Glutamatergic neuron (in vitro differentiated cells): ENCODE measurements around the gene ST8SIA4. TPM values are rescaled to one million over a fixed set of nuclear protein-coding genes. Genes with fewer than 3 reads are reported as not detected.
A peak's percentile ranks its signal among the peaks of the same experiment; 100 is the strongest.

Source experiments
- DNase-seq: peaks from one replicate; pipeline ENCODE4 v3.0.0; 2022
- H3K27ac Mint-ChIP-seq: one replicate; pipeline ENCODE4 v1.8.0; 2020; ENCODE audit warnings: mild to moderate bottlenecking, mixed read lengths, inconsistent platforms; ENCODE audit not compliant: unreplicated experiment
- H3K27me3 Mint-ChIP-seq: one replicate; pipeline ENCODE4 v1.8.0; 2020; ENCODE audit warnings: mild to moderate bottlenecking, moderate library complexity, mixed read lengths, inconsistent platforms; ENCODE audit not compliant: unreplicated experiment
- H3K36me3 Mint-ChIP-seq: one replicate; pipeline ENCODE4 v1.8.0; 2020; ENCODE audit warnings: mild to moderate bottlenecking, mixed read lengths, inconsistent platforms; ENCODE audit not compliant: unreplicated experiment
- H3K4me1 Mint-ChIP-seq: one replicate; pipeline ENCODE4 v1.8.0; 2020; ENCODE audit warnings: mild to moderate bottlenecking, low read depth, mixed read lengths, inconsistent platforms; ENCODE audit not compliant: unreplicated experiment
- H3K4me3 Mint-ChIP-seq: one replicate; pipeline ENCODE4 v1.8.0; 2020; ENCODE audit warnings: mild to moderate bottlenecking, mixed read lengths, inconsistent platforms; ENCODE audit not compliant: unreplicated experiment
- H3K9me3 Mint-ChIP-seq: one replicate; pipeline ENCODE4 v1.8.0; 2020; ENCODE audit warnings: mild to moderate bottlenecking, moderate library complexity, mixed read lengths, inconsistent platforms; ENCODE audit not compliant: unreplicated experiment
- CTCF ChIP-seq: fragments of 200-600 bp; sonication (generic); IDR thresholded peaks from one replicate; pipeline ENCODE4 v1.5.0; 2021; ENCODE audit not compliant: partially characterized antibody, unreplicated experiment
- total RNA-seq: library from RNA; stranded (reverse); fragmentation: NEBNext Ultra II Directional; extraction: Animal tissue kit (Norgen Biotek cat#: 25700); gene quantifications from one replicate; pipeline ENCODE4 v1.2.1, GENCODE V29; 2021; ENCODE audit not compliant: unreplicated experiment

Gene ST8SIA4
- total RNA-seq, 1 donor from 2014 or later, result 12.6 TPM

DNA sequence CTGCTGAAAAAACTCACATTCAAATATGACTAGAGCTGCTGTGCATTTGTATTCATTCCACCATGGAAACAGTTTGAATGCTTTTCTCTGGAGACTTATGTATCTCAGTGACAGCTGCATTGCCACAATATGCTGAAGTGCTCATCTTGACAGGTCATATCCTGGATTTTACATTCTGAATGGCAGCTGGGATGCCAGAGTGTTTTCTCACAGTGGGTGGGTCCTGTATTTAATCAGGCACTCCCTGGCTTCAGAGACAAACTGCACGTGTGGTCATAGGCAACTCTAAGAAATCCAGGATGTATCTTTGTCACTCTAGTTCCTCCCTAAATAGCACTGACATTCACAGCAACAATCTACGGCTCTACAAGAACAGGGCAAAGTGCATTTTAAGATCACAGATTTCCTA is 75.6 kb downstream of the ST8SIA4 start:
- Mint-ChIP-seq H3K36me3 (no peaks in the 10 kb centered on the region), H3K27me3 (no peaks in the 10 kb centered on the region), H3K4me3 (peak overlapping the region; percentile 34), H3K27ac (peak overlapping the region; percentile 81), H3K4me1 (peaks cover 16% of the 10 kb centered on the region), H3K9me3 (no peaks in the 10 kb centered on the region)
- no peak for TF ChIP-seq CTCF
- no peak for DNase-seq

GRCh38 chr5:100826133-100826532 is 76.9 kb downstream of the ST8SIA4 start:
- no peak overlapping the region for H3K4me3 Mint-ChIP-seq
- no peaks in the 10 kb centered on the region for H3K36me3 Mint-ChIP-seq
- TF ChIP-seq CTCF, result no peak
- no peaks in the 10 kb centered on the region for H3K9me3 Mint-ChIP-seq
- H3K27ac Mint-ChIP-seq, result peak overlapping the region; percentile 9
- H3K4me1 Mint-ChIP-seq, result peaks cover 19% of the 10 kb centered on the region
- DNase-seq, result no peak
- H3K27me3 Mint-ChIP-seq, result no peaks in the 10 kb centered on the region

DNA sequence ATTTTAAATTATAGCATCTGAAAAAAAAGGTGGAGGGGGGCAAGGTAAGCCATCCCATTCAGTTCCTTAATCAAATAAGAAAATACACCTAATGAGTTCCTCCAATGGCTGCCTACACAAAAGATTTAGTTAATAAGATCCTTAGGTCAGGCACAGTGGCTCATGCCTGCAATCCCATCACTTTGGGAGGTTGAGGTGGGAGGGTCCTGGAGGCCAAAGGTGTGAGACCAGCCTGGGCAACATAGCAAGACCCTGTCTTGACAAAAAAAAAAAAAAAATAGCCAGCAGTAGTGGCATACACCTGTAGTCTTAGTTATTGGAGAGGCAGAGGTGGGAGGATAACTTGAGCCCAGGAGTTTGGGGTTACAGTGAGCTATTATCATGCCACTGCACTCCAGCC is 78.4 kb downstream of the ST8SIA4 start:
- Mint-ChIP-seq H3K4me1 (peaks cover 27% of the 10 kb centered on the region), H3K4me3 (no peak overlapping the region), H3K27ac (no peak overlapping the region), H3K36me3 (no peaks in the 10 kb centered on the region), H3K9me3 (no peaks in the 10 kb centered on the region), H3K27me3 (no peaks in the 10 kb centered on the region)
- TF ChIP-seq CTCF, result no peak
- DNase-seq, result no peak

GRCh38 chr5:100823812-100824211 is 79.3 kb downstream of the ST8SIA4 start:
- H3K27me3 Mint-ChIP-seq, result no peaks in the 10 kb centered on the region
- DNase-seq, result no peak
- no peak for TF ChIP-seq CTCF
- H3K36me3 Mint-ChIP-seq, result no peaks in the 10 kb centered on the region
- H3K4me3 Mint-ChIP-seq, result no peak overlapping the region
- H3K27ac Mint-ChIP-seq, result no peak overlapping the region
- H3K9me3 Mint-ChIP-seq, result no peaks in the 10 kb centered on the region
- H3K4me1 Mint-ChIP-seq, result peaks cover 27% of the 10 kb centered on the region

- DNase-seq, result no peak
- no peak for TF ChIP-seq CTCF
- no peak overlapping the region for H3K4me3 Mint-ChIP-seq
- H3K4me1 Mint-ChIP-seq, result peaks cover 13% of the 10 kb centered on the region
- H3K27ac Mint-ChIP-seq, result no peak overlapping the region
- no peaks in the 10 kb centered on the region for H3K9me3 Mint-ChIP-seq
- H3K36me3 Mint-ChIP-seq, result no peaks in the 10 kb centered on the region
- no peaks in the 10 kb centered on the region for H3K27me3 Mint-ChIP-seq
These were observed 81.3 kb downstream of the ST8SIA4 start for GRCh38 chr5:100821751-100822150.
